GM21360 (cell line): ENCODE measurements around the gene HSPB8.
"Not testable (repeated sequence)": the region's sequence is repeated elsewhere in the genome, so short reads cannot be mapped to it uniquely, and the experiment has no call there.

Source experiments
- ATAC-seq: cut with Tn5 transposase; IDR thresholded peaks from one replicate; pipeline ENCODE4 v1.9.1; 2021; ENCODE audit warnings: mild to moderate bottlenecking, moderate library complexity; ENCODE audit not compliant: unreplicated experiment

HSPB8 gene

DNA sequence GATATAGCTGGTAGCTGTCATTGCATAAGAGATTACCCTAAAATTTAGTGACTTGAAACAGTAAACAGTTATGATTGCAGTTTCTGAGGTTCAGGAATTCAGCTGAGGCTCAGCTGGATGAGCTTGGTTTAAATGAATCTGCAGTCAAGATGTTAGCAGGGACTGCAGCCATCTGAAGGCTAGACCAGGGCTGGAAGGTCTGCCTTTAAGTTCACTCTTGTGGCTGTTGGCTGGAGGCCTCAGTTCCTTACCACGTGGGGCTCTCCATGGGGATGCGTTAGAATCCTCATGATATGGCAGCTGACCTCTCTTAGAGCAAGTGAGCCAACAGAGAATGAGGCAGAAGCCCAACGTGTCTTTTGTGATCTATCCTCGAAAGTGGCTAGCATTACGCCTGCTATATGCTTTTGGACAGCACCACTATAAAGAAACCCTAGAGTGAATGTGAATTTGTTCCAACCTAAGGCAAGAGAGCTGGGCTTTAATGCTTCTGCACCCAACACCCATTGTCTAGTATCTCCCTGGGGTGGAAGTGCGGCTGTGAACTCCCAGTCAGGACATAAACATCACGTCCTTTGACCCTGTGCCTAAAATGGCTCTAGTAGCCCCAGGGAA lies 26.0 kb downstream of the HSPB8 start:
- ATAC-seq, result no peak

DNA sequence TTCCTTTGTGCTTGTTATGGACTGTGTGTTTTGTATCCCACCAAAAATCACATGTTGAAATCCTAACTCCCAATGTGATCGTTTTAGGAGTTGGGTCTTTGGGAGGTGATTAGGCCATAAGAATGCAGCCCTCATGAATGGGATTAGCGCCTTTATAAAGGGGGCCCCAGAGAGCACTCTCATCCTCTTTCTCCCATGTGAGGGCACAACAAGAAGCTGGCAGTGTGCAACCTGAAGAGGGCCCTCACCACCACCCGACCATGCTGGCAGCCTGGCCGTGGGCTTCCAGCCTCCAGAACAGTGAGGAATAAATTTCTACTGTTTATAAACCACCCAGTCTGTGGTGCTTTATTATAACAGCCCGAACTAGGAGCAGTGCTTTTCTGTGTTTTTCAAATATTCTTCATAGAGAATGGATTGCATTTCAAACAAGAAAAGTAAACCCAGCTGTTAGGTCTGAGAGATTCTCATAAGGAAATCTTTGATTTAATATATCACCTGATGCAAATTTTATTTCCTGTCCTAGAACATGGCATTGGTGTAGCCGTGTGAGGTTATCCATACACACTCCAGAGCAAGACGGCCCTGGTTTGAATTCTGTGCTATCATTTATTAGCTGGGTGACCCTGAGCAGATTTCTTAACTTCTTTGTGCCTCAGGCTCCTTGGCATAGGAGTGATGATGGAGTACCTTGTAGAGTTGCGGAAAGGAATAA lies 27.8 kb downstream of the HSPB8 start:
- ATAC-seq, result no peak

DNA sequence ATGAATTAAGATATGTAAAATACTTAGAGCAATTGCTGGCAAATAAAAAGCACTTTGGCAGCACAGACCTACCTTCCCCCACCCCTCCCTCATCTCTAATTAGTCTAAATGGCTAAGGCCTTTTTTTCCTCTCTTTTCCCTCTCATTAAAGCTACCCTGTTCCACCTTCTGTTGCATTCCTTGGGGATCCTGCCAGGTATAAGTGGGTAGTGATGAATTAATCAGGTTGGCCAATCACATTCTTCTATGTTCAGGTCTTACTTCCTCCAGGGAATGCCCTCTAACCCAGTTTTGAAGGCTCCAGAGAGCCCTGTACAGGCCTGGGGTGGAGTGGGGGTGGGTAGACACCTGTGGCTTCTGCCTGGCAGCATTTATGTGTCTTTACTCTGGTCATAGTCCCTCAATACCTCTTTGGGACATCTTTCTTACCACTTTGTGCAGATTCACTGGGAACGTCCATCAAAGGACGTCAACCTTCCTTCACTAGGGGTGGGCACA lies 28.4 kb downstream of the HSPB8 start:
- ATAC-seq, result no peak

DNA sequence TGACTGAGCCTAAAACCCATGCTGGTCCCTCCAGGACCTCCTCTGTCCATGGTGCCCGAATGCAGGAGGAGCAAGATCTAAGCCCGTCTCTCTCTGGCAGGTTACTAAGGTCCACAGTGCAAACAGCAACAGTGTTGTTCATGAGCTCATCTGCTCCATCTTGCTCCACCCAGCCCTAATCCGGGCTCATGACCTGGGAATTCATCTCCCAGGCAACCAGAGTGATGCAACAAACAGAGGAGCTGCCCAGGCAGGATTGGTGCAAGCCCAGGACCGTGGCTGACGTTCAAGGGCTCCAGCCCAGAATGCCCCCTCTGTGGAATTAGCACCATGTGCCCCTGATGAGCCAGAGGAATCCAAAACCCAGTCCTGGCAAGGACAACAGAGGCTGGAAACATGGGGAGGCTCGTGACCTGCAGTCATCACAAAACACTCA lies 29.9 kb downstream of the HSPB8 start:
- no peak for ATAC-seq

DNA sequence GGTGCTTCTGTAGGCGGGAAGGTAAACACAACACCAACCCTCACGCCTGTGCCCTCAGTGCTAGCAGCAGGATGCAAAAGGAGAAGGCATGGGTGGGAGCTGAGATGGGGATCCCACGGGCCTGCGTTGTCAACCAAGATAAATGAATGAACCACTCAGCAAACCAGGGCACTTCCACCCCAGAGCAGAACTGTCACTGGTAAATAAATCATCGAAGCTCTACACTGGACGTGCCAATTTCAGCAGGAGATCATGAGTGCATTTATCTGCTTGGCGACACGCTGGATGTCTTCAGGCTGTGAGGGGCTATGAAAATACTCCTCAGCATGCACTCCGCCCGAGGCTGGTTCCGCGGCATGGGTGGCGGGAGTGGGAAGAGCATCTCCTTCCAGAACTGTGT lies 33.2 kb downstream of the HSPB8 start:
- no peak for ATAC-seq

DNA sequence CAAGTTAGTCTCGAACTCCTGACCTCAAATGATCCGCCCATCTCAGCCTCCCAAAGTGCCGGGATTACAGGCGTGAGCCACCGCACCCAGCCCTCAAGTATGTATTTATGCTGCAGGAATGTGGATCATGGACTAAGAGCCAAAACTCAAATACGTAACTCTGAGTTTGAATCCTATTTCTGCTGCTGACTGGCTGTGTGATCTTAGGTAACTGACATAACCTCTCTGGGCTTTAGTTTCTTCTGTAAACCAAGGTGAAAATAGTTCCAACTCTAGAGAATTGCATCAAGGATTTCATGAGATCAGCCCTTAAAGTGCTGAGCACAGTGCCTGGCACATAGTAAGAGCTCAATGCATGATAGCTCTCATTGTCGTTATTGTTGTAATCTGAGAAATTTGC lies 37.4 kb downstream of the HSPB8 start:
- no peak for ATAC-seq

DNA sequence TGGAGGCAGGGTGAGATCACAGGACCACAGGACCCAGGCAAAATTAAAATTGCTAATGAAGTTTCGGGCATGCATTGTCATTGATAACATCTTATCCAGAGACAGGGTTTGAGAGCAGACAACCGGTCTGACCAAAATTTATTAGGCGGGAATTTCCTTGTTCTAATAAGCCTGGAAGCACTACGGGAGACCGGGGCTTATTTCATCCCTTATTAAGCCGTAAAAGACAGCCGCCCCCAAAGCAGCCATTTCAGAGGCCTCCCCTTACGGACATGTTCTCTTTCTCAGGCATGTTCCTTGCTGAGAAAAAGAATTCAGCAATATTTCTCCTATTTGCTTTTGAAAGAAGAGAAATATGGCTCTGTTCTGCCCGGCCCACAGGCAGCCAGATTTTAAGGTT lies 40.1 kb downstream of the HSPB8 start:
- not testable (repeated sequence) for ATAC-seq

DNA sequence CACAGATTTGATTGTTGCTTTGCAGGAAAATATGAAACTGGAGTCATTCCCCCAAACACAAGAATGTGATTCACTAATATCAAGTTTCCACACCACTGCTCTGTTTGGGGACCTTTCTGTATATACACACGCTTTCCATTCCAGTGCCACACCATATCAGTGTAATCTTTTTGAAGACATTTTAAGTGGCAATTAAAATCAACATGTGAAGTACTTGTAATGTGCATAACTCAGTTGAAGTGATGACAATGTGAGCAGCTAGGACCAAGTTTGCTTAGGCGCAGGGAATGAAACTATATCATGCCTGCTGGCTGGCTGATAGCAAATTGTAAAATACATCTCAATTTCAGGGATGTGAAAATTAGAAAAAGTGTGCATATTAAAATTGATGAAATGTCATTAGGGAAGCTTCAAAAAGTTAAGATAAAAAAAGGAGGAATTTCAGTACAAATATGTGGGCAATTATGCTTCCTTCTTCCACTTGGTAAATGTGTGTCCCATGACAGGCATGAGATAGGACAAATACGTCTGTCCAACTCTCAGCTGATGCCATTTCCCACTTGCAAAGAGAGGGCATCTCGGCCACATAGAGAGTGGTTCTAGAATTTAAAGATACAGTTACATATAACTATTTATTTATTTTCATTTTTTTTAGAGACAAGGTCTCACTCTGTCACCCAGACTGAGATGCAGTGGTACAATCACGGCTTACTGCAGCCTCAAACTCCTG lies 43.7 kb downstream of the HSPB8 start:
- ATAC-seq, result no peak

DNA sequence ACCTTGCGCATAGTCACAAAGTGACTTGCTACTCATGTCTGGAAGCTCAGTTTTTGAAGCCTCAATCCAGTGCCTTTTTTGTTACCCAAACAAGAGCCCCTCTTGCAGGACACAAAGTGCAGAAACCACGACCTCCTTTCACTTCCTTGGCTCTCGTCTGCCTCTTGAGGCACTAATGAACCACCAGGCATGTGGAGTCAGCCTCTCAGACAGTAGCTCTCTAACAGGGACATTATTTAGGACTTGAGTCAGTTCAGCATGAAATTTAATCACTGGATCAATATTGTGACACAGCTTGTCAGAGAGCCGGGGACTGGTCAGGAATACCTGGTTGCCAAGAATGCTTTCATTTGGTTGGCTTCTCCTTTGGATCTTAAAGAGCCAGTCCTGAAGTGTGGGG lies 46.7 kb downstream of the HSPB8 start:
- no peak for ATAC-seq

DNA sequence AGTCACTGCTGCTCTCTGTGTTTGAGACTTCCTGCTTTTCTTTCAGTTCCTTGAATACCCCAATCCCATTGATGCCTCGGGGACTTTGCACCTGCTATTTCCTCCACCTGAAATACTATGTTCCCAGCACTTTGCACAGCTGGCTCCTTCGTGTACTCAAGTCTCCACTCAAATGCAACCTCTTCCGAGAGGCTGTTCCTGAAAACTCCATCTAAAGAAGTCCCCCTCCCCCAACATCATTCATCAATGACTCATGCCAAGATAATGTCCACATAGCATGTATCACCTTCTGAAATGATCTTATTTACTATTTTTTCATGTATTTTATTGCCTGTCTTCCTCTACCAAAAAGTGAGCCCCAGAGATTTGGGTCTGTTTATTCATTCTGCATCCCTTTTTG lies 48.6 kb downstream of the HSPB8 start:
- ATAC-seq, result no peak

DNA sequence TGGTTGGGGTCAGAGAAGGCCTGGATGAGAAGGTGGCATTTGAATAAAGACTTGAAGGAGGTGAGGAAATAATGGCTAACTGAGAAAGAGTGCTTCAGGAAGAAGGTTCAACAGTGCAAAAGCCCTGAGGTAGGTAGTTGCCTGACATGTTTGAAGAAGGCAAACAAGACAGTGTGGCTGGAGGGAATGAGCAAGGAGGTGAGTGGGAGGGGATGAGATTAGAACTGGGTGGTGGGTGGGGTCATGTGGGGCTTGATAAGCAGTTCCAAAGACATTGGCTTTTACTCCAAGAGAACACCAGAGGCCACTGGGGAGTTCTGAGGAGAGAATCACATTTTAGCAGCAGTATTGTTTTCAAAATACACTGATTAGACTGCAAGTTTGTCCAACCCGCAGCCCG lies 50.5 kb downstream of the HSPB8 start:
- no peak for ATAC-seq

DNA sequence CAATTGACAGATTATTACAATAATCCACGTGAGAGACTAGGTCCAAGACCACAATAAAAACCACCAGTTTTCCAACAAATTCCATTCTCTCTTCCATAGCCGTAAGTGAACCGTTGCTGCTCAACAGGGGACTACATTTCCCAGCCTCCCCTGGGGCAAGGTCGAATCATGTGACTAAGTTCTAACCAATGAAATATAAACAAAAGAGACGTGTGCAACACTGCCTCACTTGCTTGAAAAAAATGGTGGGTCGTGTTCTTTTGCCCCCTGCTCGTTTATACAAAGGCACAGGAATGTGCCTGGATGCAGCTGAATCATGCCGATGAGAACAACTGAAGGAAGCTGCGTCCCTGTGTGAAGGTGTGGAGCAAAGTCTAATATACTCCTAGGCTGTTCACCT lies 51.1 kb downstream of the HSPB8 start:
- ATAC-seq, result no peak

DNA sequence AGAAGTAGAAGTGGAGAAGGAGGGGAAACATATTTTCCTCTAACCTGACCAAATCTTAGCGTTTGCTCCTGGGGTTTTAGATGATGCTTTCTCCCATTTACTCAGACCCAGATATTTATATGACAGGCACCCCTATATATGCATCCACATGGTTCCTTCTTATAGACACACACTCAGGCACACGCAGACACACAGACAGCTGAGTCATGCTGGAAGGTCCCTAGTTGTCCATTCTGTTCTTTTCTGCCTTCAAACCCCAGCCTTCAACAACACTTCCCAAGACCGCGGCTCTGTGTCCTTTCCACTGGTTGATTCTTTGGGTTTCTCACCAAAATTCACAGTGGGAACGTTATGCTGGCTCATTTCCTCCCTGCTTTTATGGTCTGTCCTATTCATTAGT lies 52.1 kb downstream of the HSPB8 start:
- ATAC-seq, result no peak

DNA sequence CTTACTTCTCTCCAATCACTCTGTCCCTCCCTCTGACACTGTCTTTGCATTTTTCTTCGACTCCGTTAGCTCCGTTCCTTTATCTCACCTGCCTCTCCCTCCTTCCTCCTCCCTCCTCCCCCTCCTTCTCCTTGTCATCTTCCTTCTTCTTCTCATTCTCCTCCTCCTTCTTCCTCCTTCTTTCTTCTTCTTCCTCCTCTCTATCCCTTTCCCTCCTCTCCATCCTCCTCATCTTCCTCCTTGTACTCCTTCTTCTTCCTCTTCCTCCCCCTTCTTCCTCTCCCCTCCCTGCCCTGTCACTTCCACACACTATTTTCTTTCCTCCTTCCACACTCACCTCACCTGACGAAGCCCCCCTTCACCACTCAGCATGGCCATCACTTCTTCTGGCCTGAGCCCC lies 53.0 kb downstream of the HSPB8 start:
- no peak for ATAC-seq

DNA sequence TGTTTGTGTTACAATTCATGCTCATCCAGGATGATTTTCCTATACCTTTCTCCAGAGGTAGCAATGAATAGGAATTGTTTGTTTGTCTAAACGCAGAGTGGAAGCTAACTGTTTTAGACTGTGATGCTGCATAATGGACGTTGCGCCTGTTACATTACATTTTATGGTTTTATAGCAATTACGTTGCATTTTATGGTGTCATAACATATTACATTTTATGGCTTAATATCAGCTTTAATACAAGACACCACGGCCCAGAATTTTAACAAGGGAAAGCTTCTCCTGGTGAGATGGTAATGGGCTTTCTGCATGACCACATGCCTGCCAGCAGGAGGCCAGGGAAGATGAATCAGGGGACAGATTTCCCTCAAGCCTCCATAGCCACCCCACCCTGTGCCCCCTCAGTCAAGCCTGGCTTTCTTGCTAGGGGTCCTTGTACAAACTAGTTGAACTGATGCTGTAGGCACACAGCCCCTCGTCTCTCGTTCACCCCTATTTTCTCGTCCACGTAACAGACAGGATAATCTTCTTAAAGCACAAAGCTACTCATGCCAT lies 56.5 kb downstream of the HSPB8 start:
- ATAC-seq, result no peak

DNA sequence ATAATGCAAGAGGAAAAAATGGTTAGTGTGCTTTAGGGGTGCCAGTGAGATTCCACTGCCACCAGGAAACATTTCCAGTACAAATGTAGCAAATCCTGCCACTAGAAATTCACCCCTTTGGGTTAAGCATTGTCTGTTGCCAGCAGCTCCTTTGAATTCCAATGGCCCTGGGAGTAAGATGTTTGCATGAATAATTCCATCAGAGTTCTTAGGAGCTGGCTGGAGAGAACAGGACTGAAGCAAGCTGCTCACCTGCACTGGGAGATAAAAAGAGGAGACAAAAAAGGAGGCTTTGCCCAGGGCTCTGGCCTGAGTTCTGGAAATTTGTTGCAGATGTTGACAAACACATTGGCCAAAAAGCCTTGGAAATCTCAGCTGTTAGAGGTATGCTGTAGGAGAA lies 57.6 kb downstream of the HSPB8 start:
- no peak for ATAC-seq

DNA sequence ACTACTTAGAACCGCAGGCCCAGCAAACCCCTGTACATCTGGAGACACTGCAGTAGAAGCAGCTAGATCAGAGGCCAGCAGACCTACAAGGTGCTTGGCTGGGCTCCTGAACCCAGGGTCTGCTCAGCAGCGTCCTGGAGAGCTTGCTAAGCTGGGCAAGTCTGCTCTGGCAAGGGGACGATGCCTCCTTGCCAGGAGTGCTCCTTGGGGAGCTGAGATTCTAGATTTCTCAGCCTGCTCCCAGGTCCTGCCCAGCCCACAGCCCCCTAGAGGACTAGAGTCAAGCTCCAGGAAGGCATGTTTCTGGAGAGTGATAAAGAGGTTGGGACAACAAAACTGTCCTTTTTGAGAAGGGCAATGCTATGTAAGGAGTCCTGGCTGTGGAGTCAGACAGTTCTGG lies 60.3 kb downstream of the HSPB8 start:
- ATAC-seq, result no peak

DNA sequence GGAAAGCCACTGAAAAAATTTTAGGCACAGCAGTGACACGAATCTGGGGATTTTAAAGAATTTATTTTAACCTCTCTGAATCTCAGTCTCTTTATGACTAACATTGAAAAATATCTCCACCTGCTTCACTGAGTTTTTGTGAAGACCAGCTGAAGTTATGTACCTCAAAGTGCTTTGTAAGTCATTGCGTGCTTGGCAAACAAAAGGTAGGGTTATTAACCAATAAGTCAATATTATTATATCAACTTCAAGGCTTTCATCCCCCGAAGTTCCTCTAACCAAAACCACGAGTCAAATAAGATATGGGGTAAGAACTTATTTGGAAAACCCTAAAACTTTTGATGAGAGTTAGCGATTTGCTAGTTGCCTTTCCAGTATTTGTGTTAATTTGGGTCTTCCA lies 62.3 kb downstream of the HSPB8 start:
- no peak for ATAC-seq

DNA sequence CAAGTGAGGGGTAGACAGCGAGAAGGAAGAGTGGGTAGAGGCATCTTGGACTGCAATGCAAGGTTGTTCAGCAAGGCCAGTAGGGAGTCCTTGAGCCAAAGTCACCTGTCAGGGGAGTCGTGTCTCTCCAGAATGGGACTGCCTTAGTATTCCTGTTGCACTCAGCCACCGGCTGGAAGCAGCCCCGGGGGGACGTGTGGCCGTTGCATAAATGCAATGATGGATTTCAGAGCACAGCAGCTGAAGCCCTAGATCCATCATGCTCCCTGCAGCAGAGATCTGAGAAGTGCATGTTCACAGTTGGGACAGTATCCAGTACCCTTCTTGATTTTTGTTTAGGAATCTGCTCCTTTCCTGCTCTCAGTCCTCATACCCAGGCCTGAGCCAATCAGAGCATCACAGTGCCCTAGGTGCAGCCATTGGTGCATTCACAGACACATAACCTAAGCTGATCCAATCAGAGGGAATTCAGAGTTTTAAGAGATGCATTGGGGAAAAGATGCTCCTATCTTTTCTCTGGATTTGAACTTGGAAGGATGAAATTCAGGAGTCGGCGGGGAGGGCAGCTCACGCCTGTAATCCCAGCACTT lies 62.9 kb downstream of the HSPB8 start:
- ATAC-seq, result no peak
